ENCODE data around the gene GM2A.
A peak's percentile ranks its signal among the peaks of the same experiment; 100 is the strongest.
"Not testable (repeated sequence)": the region's sequence is repeated elsewhere in the genome, so short reads cannot be mapped to it uniquely, and the experiment has no call there.

GM2A gene

DNA sequence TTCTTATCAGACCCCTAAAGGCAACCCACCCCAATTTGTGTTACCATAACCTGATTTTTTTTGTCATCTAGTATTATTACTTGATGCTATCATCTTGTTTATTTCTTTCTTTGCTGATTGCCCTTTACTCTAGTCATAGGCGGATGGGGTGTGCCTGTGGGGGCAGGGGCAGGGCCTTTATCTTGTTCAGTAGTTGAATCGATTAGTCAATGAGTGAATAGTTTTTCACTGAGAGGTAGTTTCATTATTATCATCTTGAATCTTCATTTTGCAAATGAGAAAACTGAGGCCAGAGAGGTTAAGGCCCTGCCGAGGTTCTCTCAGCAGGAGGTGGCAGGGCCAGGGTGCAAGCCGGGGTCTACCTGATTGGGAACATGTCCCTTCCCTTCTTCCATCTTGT lies 9.4 kb upstream of the GM2A start:
- H3K4me1 ChIP-seq (ENCODE audit: control insufficient read depth, insufficient read depth, low read length) = no peaks in the 10 kb centered on the region

GRCh38 chr5:151244206-151244605 lies 8.8 kb upstream of the GM2A start:
- Histone ChIP-seq H3K9me3 (replicated peaks; ENCODE audit: low read length) (no peaks in the 10 kb centered on the region), H3K4me2 (ENCODE audit: low read length) (no peak overlapping the region), H3K27me3 (ENCODE audit: control insufficient read depth, insufficient read depth, low read length) (peaks cover 34% of the 10 kb centered on the region), H3K4me3 (ENCODE audit: low read length) (no peak overlapping the region), H3K36me3 (ENCODE audit: insufficient read depth, low read length) (no peaks in the 10 kb centered on the region), H3K9ac (ENCODE audit: low read depth, low read length) (no peak overlapping the region), H3K4me1 (ENCODE audit: control insufficient read depth, insufficient read depth, low read length) (no peaks in the 10 kb centered on the region)

More for the DNA sequence above, 9.4 kb upstream of the GM2A start:
- Histone ChIP-seq H3K4me3 (ENCODE audit: low read length) (no peak overlapping the region), H3K27me3 (ENCODE audit: control insufficient read depth, insufficient read depth, low read length) (peaks cover 33% of the 10 kb centered on the region), H3K9ac (ENCODE audit: low read depth, low read length) (no peak overlapping the region), H3K36me3 (ENCODE audit: insufficient read depth, low read length) (no peaks in the 10 kb centered on the region), H3K4me2 (ENCODE audit: low read length) (no peak overlapping the region), H3K9me3 (replicated peaks; ENCODE audit: low read length) (no peaks in the 10 kb centered on the region)

GRCh38 chr5:151245680-151246219 lies 7.2 kb upstream of the GM2A start:
- H3K4me3 ChIP-seq (ENCODE audit: low read length) = no peak overlapping the region
- no peak overlapping the region for H3K4me2 ChIP-seq (ENCODE audit: low read length)
- H3K27me3 ChIP-seq (ENCODE audit: control insufficient read depth, insufficient read depth, low read length) = peaks cover 36% of the 10 kb centered on the region

GRCh38 chr5:151248651-151249050 lies 4.3 kb upstream of the GM2A start:
- no peak overlapping the region for H3K4me3 ChIP-seq (ENCODE audit: low read length)
- H3K9me3 ChIP-seq (replicated peaks; ENCODE audit: low read length) = no peaks in the 10 kb centered on the region
- peaks cover 3% of the 10 kb centered on the region for H3K4me1 ChIP-seq (ENCODE audit: control insufficient read depth, insufficient read depth, low read length)
- H3K36me3 ChIP-seq (ENCODE audit: insufficient read depth, low read length) = no peaks in the 10 kb centered on the region
- no peak overlapping the region for H3K9ac ChIP-seq (ENCODE audit: low read depth, low read length)
- H3K4me2 ChIP-seq (ENCODE audit: low read length) = no peak overlapping the region
- peaks cover 36% of the 10 kb centered on the region for H3K27me3 ChIP-seq (ENCODE audit: control insufficient read depth, insufficient read depth, low read length)

More at GRCh38 chr5:151245680-151246219, 7.2 kb upstream of the GM2A start:
- Histone ChIP-seq H3K9me3 (replicated peaks; ENCODE audit: low read length) (no peaks in the 10 kb centered on the region), H3K9ac (ENCODE audit: low read depth, low read length) (no peak overlapping the region), H3K36me3 (ENCODE audit: insufficient read depth, low read length) (no peaks in the 10 kb centered on the region), H3K4me1 (ENCODE audit: control insufficient read depth, insufficient read depth, low read length) (no peaks in the 10 kb centered on the region)

GRCh38 chr5:151249281-151249680 lies 3.7 kb upstream of the GM2A start:
- H3K9ac ChIP-seq (ENCODE audit: low read depth, low read length) = no peak overlapping the region
- H3K4me2 ChIP-seq (ENCODE audit: low read length) = no peak overlapping the region
- no peaks in the 10 kb centered on the region for H3K36me3 ChIP-seq (ENCODE audit: insufficient read depth, low read length)
- peaks cover 9% of the 10 kb centered on the region for H3K4me1 ChIP-seq (ENCODE audit: control insufficient read depth, insufficient read depth, low read length)
- H3K9me3 ChIP-seq (replicated peaks; ENCODE audit: low read length) = no peaks in the 10 kb centered on the region
- H3K4me3 ChIP-seq (ENCODE audit: low read length) = no peak overlapping the region
- H3K27me3 ChIP-seq (ENCODE audit: control insufficient read depth, insufficient read depth, low read length) = peaks cover 36% of the 10 kb centered on the region

DNA sequence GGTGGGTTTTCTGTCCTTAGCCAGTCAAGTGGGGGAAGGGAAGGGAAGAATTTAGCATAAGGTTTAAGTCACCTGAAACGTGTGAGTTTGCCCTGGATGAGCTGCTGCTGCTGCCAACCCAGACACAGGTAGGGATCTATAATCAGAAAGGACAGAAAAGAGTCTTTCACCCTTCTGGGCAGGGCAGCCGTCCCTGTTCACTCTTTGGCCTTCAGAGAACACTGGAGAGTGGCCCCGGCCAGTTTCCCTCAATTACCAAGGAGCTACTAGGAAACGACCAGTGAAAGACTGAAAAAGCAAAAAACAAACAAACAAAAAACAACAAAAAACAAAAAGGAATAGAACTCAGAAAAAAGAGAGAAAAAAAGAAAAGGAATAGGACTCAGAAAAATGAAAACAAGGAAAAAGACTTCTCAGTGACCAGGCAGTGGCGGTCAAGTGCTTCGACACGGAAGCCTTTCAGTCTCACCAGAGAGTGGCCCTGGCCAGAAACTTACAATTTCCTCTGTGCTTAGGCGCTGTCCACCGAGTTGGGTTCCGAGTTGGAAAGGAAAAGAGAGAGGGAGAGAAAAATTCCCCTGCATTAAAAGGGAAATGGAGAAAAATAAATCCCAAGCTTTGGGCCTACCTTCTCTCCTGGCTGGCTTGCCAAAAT lies 2.5 kb upstream of the GM2A start:
- Histone ChIP-seq H3K4me2 (ENCODE audit: low read length) (no peak overlapping the region), H3K9me3 (replicated peaks; ENCODE audit: low read length) (no peaks in the 10 kb centered on the region), H3K36me3 (ENCODE audit: insufficient read depth, low read length) (no peaks in the 10 kb centered on the region), H3K27me3 (ENCODE audit: control insufficient read depth, insufficient read depth, low read length) (peaks cover 35% of the 10 kb centered on the region), H3K4me3 (ENCODE audit: low read length) (no peak overlapping the region), H3K9ac (ENCODE audit: low read depth, low read length) (no peak overlapping the region), H3K4me1 (ENCODE audit: control insufficient read depth, insufficient read depth, low read length) (peaks cover 10% of the 10 kb centered on the region)

- Histone ChIP-seq H3K9me3 (replicated peaks; ENCODE audit: low read length) (no peaks in the 10 kb centered on the region), H3K4me3 (ENCODE audit: low read length) (no peak overlapping the region), H3K4me1 (ENCODE audit: control insufficient read depth, insufficient read depth, low read length) (peaks cover 10% of the 10 kb centered on the region), H3K36me3 (ENCODE audit: insufficient read depth, low read length) (no peaks in the 10 kb centered on the region), H3K27me3 (ENCODE audit: control insufficient read depth, insufficient read depth, low read length) (peaks cover 29% of the 10 kb centered on the region), H3K4me2 (ENCODE audit: low read length) (no peak overlapping the region), H3K9ac (ENCODE audit: low read depth, low read length) (no peak overlapping the region)
Observed at GRCh38 chr5:151251001-151251551, 1.9 kb upstream of the GM2A start.

- Histone ChIP-seq H3K4me3 (ENCODE audit: low read length) (no peak overlapping the region), H3K4me2 (ENCODE audit: low read length) (no peak overlapping the region), H3K9me3 (replicated peaks; ENCODE audit: low read length) (no peaks in the 10 kb centered on the region), H3K36me3 (ENCODE audit: insufficient read depth, low read length) (no peaks in the 10 kb centered on the region), H3K9ac (ENCODE audit: low read depth, low read length) (no peak overlapping the region), H3K27me3 (ENCODE audit: control insufficient read depth, insufficient read depth, low read length) (peaks cover 24% of the 10 kb centered on the region), H3K4me1 (ENCODE audit: control insufficient read depth, insufficient read depth, low read length) (peaks cover 10% of the 10 kb centered on the region)
Observed at GRCh38 chr5:151251621-151252020, 1.4 kb upstream of the GM2A start.

- Histone ChIP-seq H3K36me3 (ENCODE audit: insufficient read depth, low read length) (no peaks in the 10 kb centered on the region), H3K4me1 (ENCODE audit: control insufficient read depth, insufficient read depth, low read length) (peaks cover 10% of the 10 kb centered on the region), H3K4me3 (ENCODE audit: low read length) (peak overlapping the region; percentile 93), H3K9ac (ENCODE audit: low read depth, low read length) (peak overlapping the region; percentile 83), H3K27me3 (ENCODE audit: control insufficient read depth, insufficient read depth, low read length) (peaks cover 6% of the 10 kb centered on the region), H3K9me3 (replicated peaks; ENCODE audit: low read length) (no peaks in the 10 kb centered on the region), H3K4me2 (ENCODE audit: low read length) (peak overlapping the region; percentile 94)
Observed at GRCh38 chr5:151253605-151253950, 593 bp downstream of the GM2A start.

GRCh38 chr5:151254556-151254955 lies 1.6 kb downstream of the GM2A start:
- Histone ChIP-seq H3K4me2 (ENCODE audit: low read length) (no peak overlapping the region), H3K27me3 (ENCODE audit: control insufficient read depth, insufficient read depth, low read length) (no peaks in the 10 kb centered on the region), H3K9me3 (replicated peaks; ENCODE audit: low read length) (no peaks in the 10 kb centered on the region), H3K4me3 (ENCODE audit: low read length) (no peak overlapping the region), H3K36me3 (ENCODE audit: insufficient read depth, low read length) (no peaks in the 10 kb centered on the region), H3K4me1 (ENCODE audit: control insufficient read depth, insufficient read depth, low read length) (peaks cover 10% of the 10 kb centered on the region), H3K9ac (ENCODE audit: low read depth, low read length) (no peak overlapping the region)

GRCh38 chr5:151254990-151255389 lies 2.0 kb downstream of the GM2A start:
- not testable (repeated sequence) for H3K36me3 ChIP-seq (ENCODE audit: insufficient read depth, low read length); H3K9me3 ChIP-seq (replicated peaks; ENCODE audit: low read length); H3K27me3 ChIP-seq (ENCODE audit: control insufficient read depth, insufficient read depth, low read length); H3K4me2 ChIP-seq (ENCODE audit: low read length); H3K4me3 ChIP-seq (ENCODE audit: low read length); H3K9ac ChIP-seq (ENCODE audit: low read depth, low read length)
- H3K4me1 ChIP-seq (ENCODE audit: control insufficient read depth, insufficient read depth, low read length) = peaks cover 10% of the 10 kb centered on the region

All from skeletal muscle satellite cell (primary cell).